Measurements from ENCODE around the gene SPECC1.
A peak's percentile ranks its signal among the peaks of the same experiment; 100 is the strongest.
"Not testable (repeated sequence)": the region's sequence is repeated elsewhere in the genome, so short reads cannot be mapped to it uniquely, and the experiment has no call there.

The SPECC1 gene

GRCh38 chr17:20184181-20184580 is 175.0 kb downstream of the SPECC1 start:
- no peak for DNase-seq

GRCh38 chr17:20184977-20185619 is 175.9 kb downstream of the SPECC1 start:
- DNase-seq = peak; percentile 76

DNA sequence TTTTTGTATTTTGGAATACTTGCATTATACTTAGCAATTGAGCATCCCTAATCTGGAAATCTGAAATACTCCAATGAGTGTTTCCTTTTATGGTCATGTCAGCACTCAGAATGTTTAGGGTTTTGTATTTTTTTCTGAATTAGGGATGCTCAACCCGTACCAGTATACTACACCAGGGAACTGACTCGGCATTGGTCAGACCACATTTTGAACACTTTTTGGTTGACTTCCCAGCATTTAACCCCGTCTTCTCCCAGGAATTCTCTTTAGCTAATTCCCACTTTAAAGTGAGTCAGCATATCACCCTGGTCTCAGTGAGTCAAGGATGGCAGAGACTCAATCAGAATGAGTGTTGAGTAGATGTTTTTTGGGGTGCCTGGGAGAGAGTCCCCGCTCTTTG is 177.9 kb downstream of the SPECC1 start:
- no peak for DNase-seq

- peak; percentile 98 for DNase-seq
Observed at GRCh38 chr17:20189302-20189701, 180.1 kb downstream of the SPECC1 start.

DNA sequence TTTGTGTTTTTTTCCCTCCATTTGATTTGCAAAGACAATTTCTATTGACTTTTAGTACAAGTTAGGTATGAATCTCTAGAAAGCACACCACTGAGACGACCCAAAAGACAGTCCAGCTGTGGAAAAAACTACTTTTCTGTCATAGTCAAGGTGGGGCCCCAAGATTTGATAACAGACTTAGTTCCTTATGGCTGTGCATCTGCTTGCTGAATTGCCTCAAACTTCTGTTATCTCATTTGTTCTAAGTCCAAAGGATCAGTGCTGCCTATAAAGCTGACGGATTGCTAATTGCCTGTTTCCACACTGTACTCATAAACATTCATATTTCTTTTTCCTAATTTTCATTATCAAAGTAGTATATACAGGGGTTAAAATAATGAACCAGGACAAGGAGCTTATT is 180.8 kb downstream of the SPECC1 start:
- no peak for DNase-seq

DNA sequence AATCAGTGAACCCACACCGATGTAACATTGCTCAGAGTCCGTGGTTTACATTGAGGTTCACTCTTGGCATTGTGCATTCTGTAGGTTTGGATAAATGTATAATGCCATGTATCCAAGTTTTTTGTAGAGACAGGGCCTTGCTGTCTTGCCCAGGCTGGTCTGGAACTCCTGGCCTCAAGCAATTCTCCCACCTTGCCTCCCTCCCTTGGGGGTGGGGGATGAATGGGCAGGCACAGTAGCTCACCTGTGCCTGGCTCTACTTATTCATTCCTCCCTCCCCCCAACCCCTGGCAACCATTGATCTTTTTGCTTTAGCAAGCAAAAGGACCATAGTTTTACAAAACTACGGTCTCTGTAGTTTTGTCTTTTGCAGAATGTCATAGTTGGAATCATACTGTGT is 181.4 kb downstream of the SPECC1 start:
- no peak for DNase-seq

GRCh38 chr17:20191056-20191455 is 181.9 kb downstream of the SPECC1 start:
- no peak for DNase-seq

- DNase-seq = not testable (repeated sequence)
Observed at GRCh38 chr17:20196286-20196685, 187.1 kb downstream of the SPECC1 start.

- DNase-seq = no peak
Observed at GRCh38 chr17:20197272-20197926, 188.2 kb downstream of the SPECC1 start.

- DNase-seq = no peak
Observed at GRCh38 chr17:20200016-20200795, 191.0 kb downstream of the SPECC1 start.

DNA sequence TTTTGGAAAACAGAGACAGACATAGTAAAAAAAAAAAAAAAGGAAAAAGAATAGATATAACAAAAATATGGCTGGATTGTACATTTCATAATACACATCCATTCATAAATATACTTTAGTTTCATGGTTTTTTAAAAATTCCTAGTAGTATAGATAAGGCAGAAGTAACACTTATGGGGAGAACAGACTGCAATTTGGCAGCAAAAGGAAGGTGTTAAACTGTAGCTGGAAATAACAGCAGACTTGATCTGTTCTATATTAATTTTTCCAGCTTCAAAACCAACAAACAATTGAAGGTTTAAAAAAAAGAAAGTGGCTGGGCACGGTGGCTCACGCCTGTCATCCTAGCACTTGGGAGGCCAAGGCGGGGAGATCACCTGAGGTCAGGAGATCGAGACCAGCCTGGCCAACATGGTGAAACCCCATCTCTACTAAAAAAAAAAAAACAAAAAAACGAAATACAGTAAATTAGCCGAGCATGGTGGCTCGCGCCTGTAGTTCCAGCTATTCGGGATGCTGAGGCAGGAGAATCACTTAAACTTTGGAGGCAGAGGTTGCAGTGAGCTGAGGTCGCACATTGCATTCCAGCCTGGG is 191.8 kb downstream of the SPECC1 start:
- no peak for DNase-seq

GRCh38 chr17:20202141-20202621 is 193.0 kb downstream of the SPECC1 start:
- DNase-seq = no peak

DNA sequence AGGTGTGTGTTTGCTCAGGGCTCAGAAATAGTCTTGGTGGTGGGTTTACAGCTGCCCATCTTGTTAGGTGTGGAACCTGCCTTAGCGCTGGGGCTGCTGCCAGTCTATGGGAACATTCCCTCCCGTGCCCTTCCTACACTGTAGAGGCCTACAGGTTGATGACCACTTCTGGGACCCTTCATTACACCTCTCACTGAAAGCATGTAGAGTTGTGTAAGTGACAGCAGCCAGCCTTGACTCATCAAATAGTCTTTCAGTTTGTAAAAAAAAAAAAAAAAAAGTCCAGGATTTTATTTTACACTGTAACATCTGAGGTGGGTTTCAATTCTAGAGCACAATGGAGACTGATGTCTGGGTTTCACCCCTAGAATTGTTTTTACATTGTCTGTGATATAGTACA is 193.9 kb downstream of the SPECC1 start:
- DNase-seq = no peak

GRCh38 chr17:20203761-20204263 is 194.7 kb downstream of the SPECC1 start:
- DNase-seq = no peak

- DNase-seq = no peak
Observed at GRCh38 chr17:20205609-20206008, 196.4 kb downstream of the SPECC1 start.

GRCh38 chr17:20206068-20206467 is 196.9 kb downstream of the SPECC1 start:
- DNase-seq = no peak

DNA sequence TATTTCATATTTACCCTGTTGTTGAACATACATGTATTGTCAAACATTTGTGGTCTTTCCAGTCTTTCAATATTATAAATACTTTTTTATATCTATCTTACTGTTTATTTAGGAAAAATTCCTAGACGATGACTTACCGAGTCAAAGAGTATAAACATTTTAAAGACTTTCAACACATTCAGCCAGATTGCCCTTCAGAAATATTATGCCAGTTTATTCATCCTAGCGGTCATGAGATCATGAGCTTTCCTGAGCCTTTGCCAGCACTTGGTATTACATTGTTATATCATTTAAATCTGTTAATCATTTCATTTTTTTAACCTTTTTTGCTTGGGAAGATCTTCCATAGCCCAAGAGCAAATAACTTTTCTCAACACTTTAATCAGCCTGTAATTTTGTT is 197.4 kb downstream of the SPECC1 start:
- no peak for DNase-seq

DNA sequence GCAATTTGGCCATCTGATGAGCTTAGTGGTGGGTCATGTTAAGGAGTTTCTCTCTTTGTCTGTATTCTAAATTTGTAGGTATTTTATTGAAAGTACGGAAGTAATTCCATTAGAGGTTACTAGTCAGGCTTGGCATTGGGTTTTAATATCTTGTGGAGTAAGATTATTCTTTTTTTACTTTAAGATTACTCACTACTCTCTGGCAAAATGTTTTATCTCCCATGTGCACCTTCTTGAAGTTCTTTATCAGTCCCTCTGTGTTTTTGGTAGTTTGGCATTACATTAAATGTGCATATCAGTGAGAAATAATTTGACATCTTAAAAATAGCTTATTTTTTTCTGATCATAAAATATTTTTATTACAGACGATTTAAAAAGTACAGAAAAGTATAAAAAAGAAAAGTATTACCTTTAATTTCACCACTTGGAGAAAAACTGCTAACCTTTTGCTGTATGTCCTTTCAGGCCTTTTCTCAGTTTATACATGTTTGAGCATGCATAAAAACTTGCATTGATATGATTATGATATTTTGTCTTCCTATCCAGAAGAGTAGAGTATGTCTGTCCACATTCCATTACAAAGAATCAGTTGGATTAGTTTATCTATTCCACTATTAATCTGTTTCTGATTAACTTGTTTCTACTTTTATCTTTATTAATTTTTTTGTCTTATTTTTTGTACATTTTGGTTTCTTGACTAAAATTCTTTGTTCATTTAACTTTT is 198.3 kb downstream of the SPECC1 start:
- DNase-seq = no peak

GRCh38 chr17:20208717-20209116 is 199.6 kb downstream of the SPECC1 start:
- DNase-seq = no peak

- DNase-seq = no peak
Observed at GRCh38 chr17:20210180-20210579, 201.0 kb downstream of the SPECC1 start.

- no peak for DNase-seq
Observed at GRCh38 chr17:20210614-20211013, 201.5 kb downstream of the SPECC1 start.

GRCh38 chr17:20211246-20211645 is 202.1 kb downstream of the SPECC1 start:
- DNase-seq = no peak

GRCh38 chr17:20213449-20213848 is 204.3 kb downstream of the SPECC1 start:
- DNase-seq = no peak
